ENCODE data around the gene FAM118B.

DNA sequence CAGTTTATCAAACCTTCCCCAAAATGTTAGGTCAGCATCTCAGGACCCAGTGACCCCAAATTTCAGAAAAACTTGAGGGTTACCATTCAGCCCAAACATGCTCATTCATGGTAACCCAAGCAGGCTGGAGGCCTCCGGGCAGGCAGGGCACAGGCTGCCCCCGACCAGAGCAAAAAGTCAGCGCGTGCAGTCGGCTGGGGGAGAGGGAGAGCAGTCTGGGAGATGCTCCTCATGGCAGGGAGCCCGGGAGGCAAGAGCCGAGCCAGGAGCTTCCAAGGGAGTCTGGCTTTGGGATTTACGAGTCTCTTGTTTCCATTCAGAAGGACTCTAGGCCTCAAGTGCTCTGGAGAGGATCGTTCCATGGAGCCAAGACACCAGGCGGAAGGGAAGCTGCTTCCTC is 45.8 kb upstream of the FAM118B start:
- TF ChIP-seq, protein P1, sequence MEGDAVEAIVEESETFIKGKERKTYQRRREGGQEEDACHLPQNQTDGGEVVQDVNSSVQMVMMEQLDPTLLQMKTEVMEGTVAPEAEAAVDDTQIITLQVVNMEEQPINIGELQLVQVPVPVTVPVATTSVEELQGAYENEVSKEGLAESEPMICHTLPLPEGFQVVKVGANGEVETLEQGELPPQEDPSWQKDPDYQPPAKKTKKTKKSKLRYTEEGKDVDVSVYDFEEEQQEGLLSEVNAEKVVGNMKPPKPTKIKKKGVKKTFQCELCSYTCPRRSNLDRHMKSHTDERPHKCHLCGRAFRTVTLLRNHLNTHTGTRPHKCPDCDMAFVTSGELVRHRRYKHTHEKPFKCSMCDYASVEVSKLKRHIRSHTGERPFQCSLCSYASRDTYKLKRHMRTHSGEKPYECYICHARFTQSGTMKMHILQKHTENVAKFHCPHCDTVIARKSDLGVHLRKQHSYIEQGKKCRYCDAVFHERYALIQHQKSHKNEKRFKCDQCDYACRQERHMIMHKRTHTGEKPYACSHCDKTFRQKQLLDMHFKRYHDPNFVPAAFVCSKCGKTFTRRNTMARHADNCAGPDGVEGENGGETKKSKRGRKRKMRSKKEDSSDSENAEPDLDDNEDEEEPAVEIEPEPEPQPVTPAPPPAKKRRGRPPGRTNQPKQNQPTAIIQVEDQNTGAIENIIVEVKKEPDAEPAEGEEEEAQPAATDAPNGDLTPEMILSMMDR (IDR thresholded peaks at IDR 0.05; ENCODE audit: low read depth, low read length) = no peak
- no peak for TF ChIP-seq POLR2A (IDR thresholded peaks at IDR 0.05; ENCODE audit: extremely low read depth, insufficient read length)
- TF ChIP-seq, protein P2, sequence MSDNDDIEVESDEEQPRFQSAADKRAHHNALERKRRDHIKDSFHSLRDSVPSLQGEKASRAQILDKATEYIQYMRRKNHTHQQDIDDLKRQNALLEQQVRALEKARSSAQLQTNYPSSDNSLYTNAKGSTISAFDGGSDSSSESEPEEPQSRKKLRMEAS (IDR thresholded peaks at IDR 0.05; ENCODE audit: low read depth, low read length) = no peak
- no peak for TF ChIP-seq MYC (IDR thresholded peaks at IDR 0.05; ENCODE audit: low read depth, low read length)
